Measurements from ENCODE around the gene MMS22L.
A peak's percentile ranks its signal among the peaks of the same experiment; 100 is the strongest.

Gene MMS22L

GRCh38 chr6:97129106-97129505 is 153.9 kb downstream of the MMS22L start:
- TF ChIP-seq CTCF (conservative IDR thresholded peaks at IDR 0.05; ENCODE audit: low read depth, low read length) = no peak
- peak; percentile 55 for DNase-seq (ENCODE audit: low read depth)
- no peak overlapping the region for H3K4me3 ChIP-seq (ENCODE audit: low read depth, low read length)

DNA sequence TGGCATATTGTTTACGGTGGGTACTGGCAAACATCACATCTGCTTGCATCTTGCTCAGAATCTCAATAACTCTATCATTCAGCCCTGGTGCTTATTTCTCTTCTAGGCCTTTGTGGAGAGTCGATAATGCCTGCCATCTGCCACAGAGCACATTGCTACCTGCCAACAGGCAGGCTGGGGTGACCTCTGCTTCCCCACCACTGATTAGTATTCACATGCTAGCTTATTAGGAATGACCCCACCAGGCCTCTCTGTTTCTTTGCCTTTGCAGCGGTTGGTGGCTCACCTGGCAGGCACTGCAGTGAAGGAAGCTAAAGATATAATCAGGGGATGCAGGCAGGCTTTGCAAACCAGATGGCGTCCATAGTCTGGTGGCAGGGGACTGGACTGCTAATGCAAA is 154.5 kb downstream of the MMS22L start:
- TF ChIP-seq CTCF (conservative IDR thresholded peaks at IDR 0.05; ENCODE audit: low read depth, low read length) = no peak
- H3K4me3 ChIP-seq (ENCODE audit: low read depth, low read length) = no peak overlapping the region
- no peak for DNase-seq (ENCODE audit: low read depth)

- DNase-seq (ENCODE audit: low read depth) = no peak
- TF ChIP-seq CTCF (conservative IDR thresholded peaks at IDR 0.05; ENCODE audit: low read depth, low read length) = no peak
- H3K4me3 ChIP-seq (ENCODE audit: low read depth, low read length) = no peak overlapping the region
These were observed 159.4 kb downstream of the MMS22L start for GRCh38 chr6:97123652-97124051.

DNA sequence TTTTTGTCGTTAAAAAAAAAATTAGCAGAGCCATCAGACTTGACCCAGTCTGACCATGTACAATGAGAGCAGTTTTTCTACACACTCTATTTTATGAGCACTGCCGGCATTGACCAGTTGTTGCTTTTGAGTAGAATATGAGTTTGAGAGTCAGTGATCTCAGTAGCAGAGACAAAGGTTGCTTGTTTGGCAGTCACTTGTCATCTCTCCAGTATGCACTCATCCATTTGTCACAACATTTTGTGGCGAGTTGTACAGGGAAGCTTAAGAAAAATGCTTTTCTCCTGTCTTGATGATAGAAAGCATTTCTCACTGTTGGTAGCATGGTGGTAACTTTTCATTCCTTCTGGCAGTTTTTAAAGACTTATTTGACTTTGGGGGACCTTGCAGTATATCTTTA is 159.9 kb downstream of the MMS22L start:
- DNase-seq (ENCODE audit: low read depth) = no peak
- no peak for TF ChIP-seq CTCF (conservative IDR thresholded peaks at IDR 0.05; ENCODE audit: low read depth, low read length)
- no peak overlapping the region for H3K4me3 ChIP-seq (ENCODE audit: low read depth, low read length)

- TF ChIP-seq CTCF (conservative IDR thresholded peaks at IDR 0.05; ENCODE audit: low read depth, low read length) = no peak
- DNase-seq (ENCODE audit: low read depth) = no peak
- no peak overlapping the region for H3K4me3 ChIP-seq (ENCODE audit: low read depth, low read length)
These were observed 162.5 kb downstream of the MMS22L start for GRCh38 chr6:97120511-97120910.

DNA sequence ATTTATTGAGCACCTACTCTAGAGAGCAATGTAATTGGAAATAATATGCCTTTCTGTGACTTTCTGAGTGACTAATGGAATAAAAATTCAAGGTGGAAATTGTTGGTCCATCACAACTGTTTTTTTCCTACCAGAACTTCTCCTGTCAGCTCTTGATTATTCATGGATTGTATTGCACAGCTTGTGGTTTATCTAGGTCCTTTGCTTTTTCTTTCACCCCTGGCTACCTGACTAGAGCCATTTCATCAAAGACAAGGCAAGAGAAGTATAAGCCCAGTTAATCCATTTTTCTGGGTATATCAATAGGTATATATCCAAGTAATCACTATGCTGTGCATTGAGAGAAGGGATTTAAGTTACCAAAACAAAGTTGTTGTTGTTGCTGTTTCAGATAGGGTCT is 168.4 kb downstream of the MMS22L start:
- no peak for DNase-seq (ENCODE audit: low read depth)
- no peak for TF ChIP-seq CTCF (conservative IDR thresholded peaks at IDR 0.05; ENCODE audit: low read depth, low read length)
- H3K4me3 ChIP-seq (ENCODE audit: low read depth, low read length) = no peak overlapping the region

GRCh38 chr6:97113170-97113569 is 169.8 kb downstream of the MMS22L start:
- no peak for TF ChIP-seq CTCF (conservative IDR thresholded peaks at IDR 0.05; ENCODE audit: low read depth, low read length)
- H3K4me3 ChIP-seq (ENCODE audit: low read depth, low read length) = no peak overlapping the region
- DNase-seq (ENCODE audit: low read depth) = no peak
